Sigmoid colon (tissue), 4 donors: Measurements from ENCODE around the gene EPRS1.

Experiments
- CTCF ChIP-seq, 4 experiments: fragments of 450-650 bp in 3 of 4; fragments of 200-600 bp in 1 of 4; IDR thresholded peaks; one replicate each; pipeline ENCODE4 v1.5.1; 2016 to 2019; ENCODE audit warnings: antibody characterized with exemption in 4 of 4, mild to moderate bottlenecking in 3 of 4, moderate library complexity in 2 of 4
- EP300 ChIP-seq, 4 donors: sonication (generic); formaldehyde crosslinking; IDR thresholded peaks; one replicate each; pipeline ENCODE4 v1.6.1; 2017; ENCODE audit warnings: antibody characterized with exemption in 4 of 4

DNA sequence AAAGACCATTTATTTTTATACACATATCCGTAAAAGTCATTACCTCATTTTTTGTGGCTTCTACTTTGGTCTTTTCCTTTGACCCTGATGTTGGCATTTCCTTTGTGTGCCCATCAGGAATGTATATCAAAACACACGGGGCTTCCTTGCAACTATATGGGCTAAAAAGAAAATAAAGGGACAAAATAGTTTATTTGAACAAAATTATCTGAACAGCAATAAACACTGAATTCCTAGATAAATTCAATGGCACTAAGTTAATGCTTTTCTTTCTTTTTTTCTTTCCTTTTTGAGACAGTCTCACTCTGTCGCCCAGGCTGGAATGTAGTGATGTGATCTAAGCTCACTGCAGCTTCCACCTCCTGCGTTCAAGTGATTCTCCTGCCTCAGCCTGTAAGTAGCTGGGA lies 45.2 kb downstream of the EPRS1 start:
- TF ChIP-seq CTCF (IDR thresholded peaks at IDR 0.05) (no peak), EP300 (IDR thresholded peaks at IDR 0.05) (no peak)
